ENCODE results near the gene CPEB4.

DNA sequence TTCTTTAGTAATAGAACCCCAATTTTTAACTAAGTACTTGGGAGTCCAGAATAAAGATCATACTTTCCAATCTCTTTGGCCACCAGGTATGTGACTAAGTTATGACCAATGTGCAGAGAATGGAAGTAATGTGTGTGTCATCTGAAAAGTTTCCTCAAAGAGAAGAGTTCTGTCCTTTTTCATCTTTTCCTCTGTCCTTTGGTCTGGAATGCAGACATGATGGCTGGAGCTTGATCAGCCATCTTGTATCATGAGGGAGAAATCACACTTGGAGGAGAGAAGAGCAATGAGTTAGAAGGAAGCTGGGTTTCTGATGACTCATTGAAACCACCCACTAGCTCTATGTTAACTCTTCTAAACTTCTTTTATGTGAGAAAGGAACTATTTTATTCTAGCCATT, 5.5 kb upstream of the CPEB4 start:
- TF ChIP-seq CTCF (IDR thresholded peaks at IDR 0.05) (no peak), POLR2A (IDR thresholded peaks at IDR 0.05) (no peak), EP300 (IDR thresholded peaks at IDR 0.05) (no peak)

Measured in tibial nerve (tissue), 4 donors.